Stimulated activated CD8-positive, alpha-beta memory T cell treated with anti-CD3 and anti-CD28 coated beads, Interleukin-12 subunit alpha, Interleukin-12 subunit beta, amount 100 ng/mL, for 24 hours (primary cell): Measurements from ENCODE around the gene FSTL4.

Experiments
- DNase-seq: peaks from one replicate; pipeline ENCODE4 v3.0.0-alpha.2; 2020; ENCODE audit errors: extremely low read depth

FSTL4 gene

GRCh38 chr5:133195250-133195649 is 417.1 kb downstream of the FSTL4 start:
- no peak for DNase-seq

- no peak for DNase-seq
These were observed 418.5 kb downstream of the FSTL4 start for GRCh38 chr5:133193794-133194193.

GRCh38 chr5:133192716-133193115 is 419.6 kb downstream of the FSTL4 start:
- no peak for DNase-seq

GRCh38 chr5:133189881-133190280 is 422.5 kb downstream of the FSTL4 start:
- DNase-seq = no peak

- no peak for DNase-seq
These were observed 432.9 kb downstream of the FSTL4 start for GRCh38 chr5:133179405-133179804.

- peak; percentile 14 for DNase-seq
These were observed 441.5 kb downstream of the FSTL4 start for GRCh38 chr5:133170756-133171387.

GRCh38 chr5:133164759-133165158 is 447.6 kb downstream of the FSTL4 start:
- no peak for DNase-seq

GRCh38 chr5:133163839-133164238 is 448.5 kb downstream of the FSTL4 start:
- DNase-seq = no peak

- no peak for DNase-seq
These were observed 452.8 kb downstream of the FSTL4 start for GRCh38 chr5:133159543-133159942.

- DNase-seq = no peak
These were observed 456.9 kb downstream of the FSTL4 start for GRCh38 chr5:133155326-133155969.

- DNase-seq = no peak
These were observed 457.9 kb downstream of the FSTL4 start for GRCh38 chr5:133154274-133155075.

GRCh38 chr5:133150909-133151544 is 461.3 kb downstream of the FSTL4 start:
- no peak for DNase-seq

GRCh38 chr5:133149345-133149744 is 463.0 kb downstream of the FSTL4 start:
- DNase-seq = no peak

- no peak for DNase-seq
These were observed 464.4 kb downstream of the FSTL4 start for GRCh38 chr5:133147815-133148567.

GRCh38 chr5:133147411-133147810 is 464.9 kb downstream of the FSTL4 start:
- DNase-seq = no peak
